Hippocampal formation (tissue), 2 donors: ENCODE results near the gene PROK1.

Experiments
- DNase-seq, 2 donors: peaks; one replicate each; lab custom pipeline; 2025; lab: John Stamatoyannopoulos, UW

PROK1 gene

DNA sequence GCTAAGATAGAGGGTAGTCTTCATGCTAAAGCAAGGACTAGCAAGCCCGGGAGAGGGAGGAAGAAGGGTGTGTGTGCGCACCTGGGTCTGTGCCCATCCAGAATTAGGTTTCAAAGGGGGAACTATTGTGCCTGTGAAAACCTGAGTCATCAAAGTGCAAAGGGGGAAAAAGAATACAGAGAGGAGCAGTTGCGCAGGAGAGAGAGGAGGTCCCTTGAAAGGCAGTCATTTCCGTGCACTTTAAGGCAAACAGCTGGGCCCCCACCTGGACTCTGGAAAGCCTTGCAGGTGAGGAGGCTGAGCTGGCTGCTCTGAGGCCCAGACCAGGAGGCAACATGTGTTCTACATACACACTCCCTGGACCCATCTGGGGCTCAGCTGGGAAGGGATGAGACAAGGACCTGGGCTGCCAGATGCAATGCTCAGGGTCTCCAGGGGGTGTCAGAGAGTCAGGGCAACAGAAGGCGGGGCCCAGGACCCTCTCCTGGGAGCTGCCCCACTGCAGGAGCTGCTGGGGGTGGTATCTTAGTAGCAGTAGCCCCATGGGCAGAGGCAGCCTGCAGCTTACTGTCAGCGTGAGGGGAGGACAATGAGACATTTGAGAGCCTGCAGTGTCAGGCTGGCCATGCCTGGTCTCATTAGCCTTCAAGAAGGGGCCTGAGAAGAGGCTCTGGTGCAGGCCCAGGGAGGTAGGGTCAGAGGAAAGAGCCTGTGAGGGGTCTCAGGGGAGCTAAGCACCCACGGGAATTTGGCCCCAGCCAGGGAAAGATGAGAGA is 14.3 kb downstream of the PROK1 start:
- no peak for DNase-seq

DNA sequence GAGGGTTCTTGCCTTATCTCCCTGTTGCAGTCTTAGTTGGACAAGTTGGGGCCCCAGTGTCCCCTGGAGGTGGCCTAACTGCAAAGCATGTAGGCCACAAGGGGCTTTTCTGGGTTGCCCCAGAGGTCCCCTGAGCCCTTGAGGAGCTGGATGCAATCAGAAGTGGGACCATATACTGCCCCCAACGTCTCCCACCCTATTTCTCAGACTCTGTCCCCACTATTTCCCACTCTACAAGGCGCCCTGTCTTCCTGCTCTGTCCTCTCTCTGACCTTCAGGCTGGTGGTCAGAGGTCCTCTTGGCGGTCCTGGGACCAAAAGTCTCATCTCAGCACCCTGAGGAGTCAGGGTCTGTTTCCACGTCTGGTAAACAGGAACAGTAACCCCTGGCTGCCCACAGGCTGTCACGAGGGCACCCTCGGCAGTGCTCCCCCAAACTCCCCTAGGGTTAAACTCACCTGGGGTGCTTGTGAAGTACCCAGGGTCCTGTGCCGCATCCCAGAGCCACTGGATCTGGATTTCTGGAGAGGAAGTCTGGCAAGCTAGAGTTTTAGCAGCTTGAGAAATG is 14.9 kb downstream of the PROK1 start:
- DNase-seq: no peak

DNA sequence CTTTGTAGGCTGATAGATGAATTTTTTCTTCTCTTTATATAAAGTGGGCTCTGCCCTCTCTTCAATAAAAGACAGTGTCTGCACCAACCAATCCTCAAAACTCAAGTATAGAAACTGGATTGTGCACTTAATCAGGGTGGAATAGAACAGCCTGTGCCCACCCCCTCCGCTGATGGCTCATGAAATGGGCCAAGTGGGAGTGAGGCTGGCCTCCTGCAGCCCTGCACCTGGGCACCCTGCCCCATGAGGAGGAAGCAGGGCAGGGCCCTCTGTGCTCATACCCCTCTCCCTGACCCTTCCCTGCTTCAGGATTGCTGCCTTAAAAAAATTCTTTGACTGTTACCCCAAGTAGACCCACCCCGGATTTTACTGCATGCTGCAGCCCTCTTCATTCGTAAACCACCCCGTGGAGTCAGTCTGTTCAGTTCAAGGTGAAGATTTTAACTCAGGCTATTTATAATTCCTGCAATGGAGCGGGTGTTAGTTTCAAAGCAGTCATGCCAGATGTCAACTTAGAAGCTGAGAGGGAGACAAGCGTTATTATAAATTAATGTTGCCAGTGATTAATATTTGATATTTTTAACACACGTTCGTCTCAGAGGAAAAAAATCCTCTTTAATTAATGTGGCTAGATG is 15.8 kb downstream of the PROK1 start:
- no peak for DNase-seq

GRCh38 chr1:110471131-110471530 is 20.2 kb downstream of the PROK1 start:
- no peak for DNase-seq

DNA sequence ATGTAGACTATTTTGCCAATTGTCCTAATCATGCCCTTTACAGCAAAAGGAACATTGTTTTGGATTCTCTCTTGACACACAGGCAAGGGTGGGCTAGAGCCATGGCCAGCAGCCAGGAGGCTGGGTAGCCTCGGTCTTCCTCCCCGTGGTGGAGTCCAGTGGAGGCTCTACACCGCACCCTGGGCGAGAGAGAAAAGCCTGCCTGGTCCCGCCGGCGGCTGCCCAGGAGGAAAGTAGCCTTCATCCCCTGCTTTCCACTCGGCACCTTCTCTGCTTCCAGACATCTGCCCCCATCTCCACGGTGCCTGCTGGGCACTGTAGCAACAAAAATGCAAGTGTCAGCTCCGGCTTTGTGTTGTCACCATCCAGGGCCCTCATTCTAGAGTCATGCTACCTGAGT is 21.6 kb downstream of the PROK1 start:
- no peak for DNase-seq

GRCh38 chr1:110474444-110474843 is 23.5 kb downstream of the PROK1 start:
- DNase-seq: no peak

- no peak for DNase-seq
Measured at GRCh38 chr1:110475362-110476027, 24.5 kb downstream of the PROK1 start.

- DNase-seq: no peak
Measured at GRCh38 chr1:110476028-110476765, 25.2 kb downstream of the PROK1 start.

- DNase-seq: no peak
Measured at GRCh38 chr1:110477041-110477440, 26.1 kb downstream of the PROK1 start.

DNA sequence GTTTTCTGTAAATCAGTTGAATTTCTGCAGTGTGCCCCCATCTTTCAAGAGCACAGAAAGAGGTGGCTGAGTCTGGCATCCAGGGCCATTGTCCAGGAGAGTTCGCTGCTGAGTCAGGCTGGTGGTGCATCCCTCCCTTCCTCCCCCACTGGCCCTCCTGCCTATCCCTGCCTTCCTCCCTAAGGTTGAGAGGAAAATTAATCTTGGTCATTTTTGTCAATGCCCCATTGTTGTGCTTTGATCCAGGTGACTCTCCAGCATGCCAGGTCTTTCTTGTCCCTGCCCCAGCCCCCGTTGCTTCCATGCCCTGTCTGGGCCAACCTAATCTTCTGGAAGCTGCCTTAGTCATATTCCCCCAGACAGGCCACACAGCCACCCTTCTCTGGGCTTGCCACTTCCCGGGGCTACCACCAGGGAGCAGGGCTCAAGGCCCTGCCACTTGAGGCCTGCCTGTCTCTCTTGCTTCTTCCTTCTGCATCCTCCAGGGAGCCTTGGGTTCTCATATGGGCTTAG is 26.6 kb downstream of the PROK1 start:
- DNase-seq: no peak

DNA sequence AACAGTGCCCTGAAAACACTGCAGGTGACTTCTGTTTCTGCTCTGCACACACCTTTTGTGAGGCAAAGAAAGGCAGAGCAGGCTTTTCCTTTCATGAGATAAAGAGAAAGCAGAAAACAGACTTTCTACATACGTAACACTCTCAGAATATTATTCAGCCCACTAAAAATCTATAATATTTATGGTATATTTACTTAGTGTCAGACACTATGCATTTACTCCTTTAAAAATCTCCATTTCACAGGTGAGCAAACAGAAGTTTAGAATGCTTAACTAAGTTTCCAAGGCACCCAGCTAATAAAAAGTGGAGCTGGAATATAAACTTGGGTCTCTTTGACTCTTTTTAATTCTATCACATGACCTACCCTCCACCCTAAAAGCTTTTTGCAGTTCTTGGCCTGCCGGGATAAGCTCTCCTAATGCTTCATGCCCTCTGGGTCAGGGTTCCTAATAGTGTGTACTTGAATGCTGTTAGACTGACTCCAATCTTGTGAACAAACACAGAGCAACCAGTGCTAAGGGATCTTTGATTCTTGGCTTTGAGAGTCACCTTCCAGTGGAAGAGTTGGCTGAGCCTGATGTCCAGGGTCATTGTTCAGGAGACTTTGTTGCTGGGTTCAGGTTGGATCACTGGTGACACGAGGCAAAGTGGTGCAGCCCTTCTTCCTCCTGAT is 27.2 kb downstream of the PROK1 start:
- no peak for DNase-seq

DNA sequence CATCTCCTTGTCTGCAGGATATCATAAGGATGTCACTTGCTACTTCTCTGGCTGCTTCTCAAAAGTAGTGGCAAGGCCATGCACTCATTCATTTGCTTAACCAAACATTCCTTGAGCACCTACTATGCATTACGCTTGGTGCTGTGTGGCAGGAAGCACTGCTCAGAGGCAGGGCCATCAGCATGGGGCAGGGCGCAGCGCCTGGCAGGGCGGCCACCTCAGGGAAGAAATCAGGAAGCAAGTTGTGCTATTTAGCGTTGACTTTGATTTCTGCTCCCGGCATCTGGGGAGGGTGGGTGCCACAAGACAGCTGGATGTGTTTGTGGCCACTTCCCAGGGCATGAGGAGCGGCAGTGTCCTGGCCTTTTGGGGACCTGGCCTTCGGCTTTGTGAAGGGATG is 27.9 kb downstream of the PROK1 start:
- no peak for DNase-seq

- DNase-seq: no peak
Measured at GRCh38 chr1:110480356-110481096, 29.6 kb downstream of the PROK1 start.

- DNase-seq: no peak
Measured at GRCh38 chr1:110481968-110482623, 31.1 kb downstream of the PROK1 start.

DNA sequence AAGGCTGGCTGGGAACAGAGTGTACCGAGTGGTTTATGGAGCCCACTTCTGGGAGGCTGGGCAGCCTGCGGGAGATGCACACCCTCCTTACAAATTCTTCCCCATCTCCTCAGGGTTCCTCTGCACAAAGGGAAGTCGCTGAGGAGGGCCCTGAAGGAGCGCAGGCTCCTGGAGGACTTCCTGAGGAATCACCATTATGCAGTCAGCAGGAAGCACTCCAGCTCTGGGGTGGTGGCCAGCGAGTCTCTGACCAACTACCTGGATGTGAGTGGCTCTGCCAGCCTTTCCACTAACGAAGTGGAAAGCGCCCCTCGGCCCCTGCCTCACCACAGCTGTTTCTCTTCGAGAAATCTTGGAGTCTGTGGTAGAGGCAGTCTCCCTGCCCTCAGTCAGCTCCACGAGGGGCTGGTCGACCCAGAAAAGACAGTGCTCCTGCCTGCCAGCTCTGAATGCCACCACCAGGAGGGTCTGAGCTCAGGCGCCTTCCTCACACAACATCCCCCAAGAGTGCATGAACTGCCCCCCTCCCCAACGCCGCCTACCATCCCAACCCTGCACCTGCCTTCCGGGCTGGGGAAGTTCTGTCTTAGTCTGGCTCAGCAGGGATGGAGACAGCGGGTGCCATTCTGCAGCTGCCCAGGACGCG is 31.8 kb downstream of the PROK1 start:
- DNase-seq: no peak

DNA sequence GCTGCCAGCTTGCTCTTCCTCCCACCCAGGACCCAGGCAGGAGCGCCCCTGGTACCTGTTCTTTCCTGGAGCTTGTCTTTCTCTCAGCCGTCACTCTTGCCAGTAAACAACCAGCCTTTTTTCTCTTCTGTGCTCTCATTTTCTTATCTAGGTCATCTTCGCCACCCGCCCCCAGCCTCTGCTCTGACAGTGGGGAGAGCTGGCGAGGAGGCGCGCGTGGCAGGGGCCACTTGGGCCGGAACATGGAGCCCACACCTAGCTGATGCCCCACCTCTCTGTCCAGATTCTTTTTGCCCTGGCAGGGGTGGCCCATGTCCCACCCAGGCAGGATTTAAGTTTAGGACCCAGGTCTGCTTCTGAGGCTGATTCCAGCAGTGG is 32.3 kb downstream of the PROK1 start:
- DNase-seq: no peak

DNA sequence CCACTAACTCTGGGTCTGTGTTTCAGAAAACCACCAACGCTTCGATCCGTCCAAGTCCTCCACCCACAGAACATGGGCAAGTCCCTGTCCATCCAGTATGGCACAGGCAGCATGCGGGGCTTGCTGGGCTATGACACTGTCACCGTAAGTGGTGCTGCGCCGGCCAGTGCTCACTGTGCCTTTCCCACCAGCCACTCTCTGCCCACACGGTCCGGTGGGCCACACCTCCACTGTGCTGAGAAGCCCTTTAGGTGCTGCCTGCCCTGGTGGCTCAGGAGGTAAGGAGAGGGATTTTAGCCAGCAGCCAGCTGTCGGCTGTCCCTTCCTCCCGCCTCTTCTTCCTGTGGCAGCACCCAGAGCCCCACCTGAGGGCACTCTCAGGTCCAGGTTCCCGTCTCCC is 33.9 kb downstream of the PROK1 start:
- no peak for DNase-seq

DNA sequence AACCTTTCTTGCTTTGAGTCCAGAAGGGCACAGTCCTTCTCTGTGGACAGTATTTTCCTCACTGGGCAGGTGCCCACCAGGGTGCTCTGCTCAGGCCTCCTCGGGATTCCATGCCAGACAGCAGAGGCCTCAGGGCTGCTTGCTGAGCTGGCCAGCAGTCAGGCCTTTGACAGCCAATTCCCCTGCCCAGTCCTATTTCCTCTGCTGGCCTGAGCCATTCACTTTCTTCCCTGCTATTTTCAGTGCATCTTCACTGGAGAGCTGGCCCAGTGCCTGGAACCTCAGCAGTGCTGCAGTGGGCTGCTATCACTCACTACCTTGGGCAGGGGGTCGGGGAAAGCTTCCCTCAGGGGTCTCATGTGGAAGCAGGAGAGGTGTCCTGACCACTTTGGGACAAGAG is 34.8 kb downstream of the PROK1 start:
- DNase-seq: no peak

- no peak for DNase-seq
Measured at GRCh38 chr1:110487726-110488125, 36.8 kb downstream of the PROK1 start.

DNA sequence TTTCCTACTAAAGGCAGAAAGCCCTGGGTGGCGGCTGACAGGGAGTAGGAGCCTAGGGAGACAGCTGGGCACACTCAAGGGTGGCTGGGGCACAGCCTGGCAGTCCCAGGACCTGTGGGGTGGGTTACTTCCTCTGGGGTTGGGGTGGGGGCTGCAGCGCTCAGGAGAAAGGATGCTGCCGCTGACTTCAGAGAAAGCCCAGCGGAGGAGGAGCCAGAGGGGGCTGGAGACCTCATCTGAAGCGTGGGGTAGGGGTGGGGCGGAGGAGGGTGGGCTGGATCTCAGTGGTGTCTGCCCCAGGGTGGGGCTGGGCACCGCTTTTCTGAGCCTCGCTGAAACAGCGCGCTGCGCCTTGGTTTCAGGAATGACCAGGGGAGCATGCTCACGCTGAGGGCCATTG is 37.2 kb downstream of the PROK1 start:
- DNase-seq: no peak
